ENCODE measurements around the gene BLOC1S4.

BLOC1S4 gene

GRCh38 chr4:6742507-6742906 lies 26.5 kb downstream of the BLOC1S4 start:
- H3K4me1 ChIP-seq (ENCODE audit: control insufficient read depth, insufficient read depth, low read length), result no peaks in the 10 kb centered on the region
- no peaks in the 10 kb centered on the region for H3K9me3 ChIP-seq (ENCODE audit: control insufficient read depth, insufficient read depth, low read length)
- no peak overlapping the region for H3K27ac ChIP-seq (ENCODE audit: low read length)
- DNase-seq (ENCODE audit: low read depth, low spot score), result no peak
- 100% methylated on average over 1 of the region's 2 CpGs for WGBS (ENCODE audit: insufficient coverage, insufficient read length)
- no peaks in the 10 kb centered on the region for H3K36me3 ChIP-seq (ENCODE audit: control insufficient read depth, insufficient read depth, low read length)
- H3K4me3 ChIP-seq (ENCODE audit: low read length), result no peak overlapping the region
- H3K27me3 ChIP-seq (ENCODE audit: control insufficient read depth, insufficient read depth, low read length), result no peaks in the 10 kb centered on the region

DNA sequence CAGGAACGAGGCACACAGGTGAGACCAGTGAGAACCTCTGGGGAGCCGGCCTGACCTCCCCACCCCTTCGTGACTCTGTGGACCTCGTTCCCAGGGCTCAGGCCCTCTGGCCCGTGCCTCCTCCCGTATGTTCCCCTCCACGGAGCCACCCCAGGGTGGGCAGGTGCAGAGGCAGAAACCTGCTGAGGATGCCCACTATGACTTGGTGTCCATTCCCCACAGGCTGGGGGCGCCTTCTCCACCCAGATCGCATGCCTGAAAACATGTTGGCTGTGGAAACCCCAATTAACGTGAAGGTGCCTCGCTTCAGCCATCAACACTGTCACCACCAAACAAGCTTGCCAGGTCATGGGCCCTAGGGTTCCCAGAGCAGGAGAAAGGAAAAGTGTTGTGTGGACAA lies 27.0 kb downstream of the BLOC1S4 start:
- no peak for DNase-seq (ENCODE audit: low read depth, low spot score)
- Histone ChIP-seq H3K4me1 (ENCODE audit: control insufficient read depth, insufficient read depth, low read length) (no peaks in the 10 kb centered on the region), H3K27ac (ENCODE audit: low read length) (no peak overlapping the region), H3K9me3 (ENCODE audit: control insufficient read depth, insufficient read depth, low read length) (no peaks in the 10 kb centered on the region), H3K27me3 (ENCODE audit: control insufficient read depth, insufficient read depth, low read length) (no peaks in the 10 kb centered on the region), H3K36me3 (ENCODE audit: control insufficient read depth, insufficient read depth, low read length) (no peaks in the 10 kb centered on the region), H3K4me3 (ENCODE audit: low read length) (no peak overlapping the region)
- WGBS (ENCODE audit: insufficient coverage, insufficient read length), result no CpG with 5 or more reads among the region's 11 CpGs

DNA sequence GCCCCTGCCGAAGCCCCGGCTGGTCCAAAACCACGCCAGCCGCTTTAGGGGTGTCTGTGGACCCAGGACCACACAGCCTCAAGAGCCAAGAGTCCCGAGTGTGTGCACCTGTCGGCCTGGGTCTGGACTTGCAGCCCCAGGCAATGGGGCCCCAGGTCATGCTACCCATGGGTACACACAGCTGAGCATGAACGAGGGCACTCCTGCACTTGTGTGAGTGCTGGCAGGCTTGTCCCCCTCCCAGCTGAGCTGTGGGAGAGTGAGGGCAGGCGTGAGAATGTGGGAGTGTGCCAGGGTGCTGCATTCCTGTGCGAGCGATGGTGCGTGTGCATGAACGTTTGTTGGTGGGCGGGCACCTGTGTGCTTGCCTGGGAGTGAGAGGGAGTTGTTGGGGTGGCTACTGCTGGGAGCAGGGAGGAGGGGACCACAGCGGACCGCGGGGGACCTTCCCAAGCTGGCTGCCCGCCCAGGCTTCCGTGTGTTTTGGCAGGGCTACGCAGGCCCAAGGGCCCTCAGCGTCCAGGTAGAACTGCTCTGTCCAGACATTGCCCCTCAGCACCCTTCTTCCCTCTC lies 30.8 kb downstream of the BLOC1S4 start:
- WGBS (ENCODE audit: insufficient coverage, insufficient read length), result no CpG with 5 or more reads among the region's 20 CpGs
- Histone ChIP-seq H3K27ac (ENCODE audit: low read length) (no peak overlapping the region), H3K4me1 (ENCODE audit: control insufficient read depth, insufficient read depth, low read length) (no peaks in the 10 kb centered on the region), H3K27me3 (ENCODE audit: control insufficient read depth, insufficient read depth, low read length) (no peaks in the 10 kb centered on the region), H3K9me3 (ENCODE audit: control insufficient read depth, insufficient read depth, low read length) (no peaks in the 10 kb centered on the region), H3K36me3 (ENCODE audit: control insufficient read depth, insufficient read depth, low read length) (no peaks in the 10 kb centered on the region), H3K4me3 (ENCODE audit: low read length) (no peak overlapping the region)
- no peak for DNase-seq (ENCODE audit: low read depth, low spot score)

- no peak overlapping the region for H3K4me3 ChIP-seq (ENCODE audit: low read length)
- no CpG with 5 or more reads among the region's 11 CpGs for WGBS (ENCODE audit: insufficient coverage, insufficient read length)
- DNase-seq (ENCODE audit: low read depth, low spot score), result no peak
- H3K4me1 ChIP-seq (ENCODE audit: control insufficient read depth, insufficient read depth, low read length), result no peaks in the 10 kb centered on the region
- no peak overlapping the region for H3K27ac ChIP-seq (ENCODE audit: low read length)
- H3K9me3 ChIP-seq (ENCODE audit: control insufficient read depth, insufficient read depth, low read length), result no peaks in the 10 kb centered on the region
- H3K36me3 ChIP-seq (ENCODE audit: control insufficient read depth, insufficient read depth, low read length), result no peaks in the 10 kb centered on the region
- H3K27me3 ChIP-seq (ENCODE audit: control insufficient read depth, insufficient read depth, low read length), result no peaks in the 10 kb centered on the region
These were observed 31.5 kb downstream of the BLOC1S4 start for GRCh38 chr4:6747294-6748051.

DNA sequence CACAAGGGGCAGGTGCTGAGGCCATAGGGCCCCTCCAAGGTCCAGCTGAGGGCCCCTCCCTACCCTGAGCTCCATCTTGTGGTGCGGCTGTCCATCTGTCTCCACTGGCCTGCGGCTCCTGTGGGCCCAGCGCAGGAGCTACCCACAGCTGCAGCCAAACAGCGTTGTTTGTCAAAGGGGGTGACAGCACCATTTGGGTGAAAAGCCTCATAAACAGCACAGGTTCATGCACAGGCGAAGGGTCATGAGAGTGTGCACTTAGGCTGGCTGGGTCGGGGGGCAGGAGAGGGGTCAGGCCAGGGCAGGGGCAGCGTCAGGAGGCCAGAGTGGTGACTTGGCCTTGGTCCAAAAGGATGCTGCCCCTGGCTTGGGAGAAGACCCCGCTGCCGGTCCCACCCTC lies 32.3 kb downstream of the BLOC1S4 start:
- H3K36me3 ChIP-seq (ENCODE audit: control insufficient read depth, insufficient read depth, low read length), result no peaks in the 10 kb centered on the region
- H3K4me3 ChIP-seq (ENCODE audit: low read length), result no peak overlapping the region
- no CpG with 5 or more reads among the region's 9 CpGs for WGBS (ENCODE audit: insufficient coverage, insufficient read length)
- H3K27ac ChIP-seq (ENCODE audit: low read length), result no peak overlapping the region
- H3K4me1 ChIP-seq (ENCODE audit: control insufficient read depth, insufficient read depth, low read length), result no peaks in the 10 kb centered on the region
- no peak for DNase-seq (ENCODE audit: low read depth, low spot score)
- no peaks in the 10 kb centered on the region for H3K9me3 ChIP-seq (ENCODE audit: control insufficient read depth, insufficient read depth, low read length)
- no peaks in the 10 kb centered on the region for H3K27me3 ChIP-seq (ENCODE audit: control insufficient read depth, insufficient read depth, low read length)

DNA sequence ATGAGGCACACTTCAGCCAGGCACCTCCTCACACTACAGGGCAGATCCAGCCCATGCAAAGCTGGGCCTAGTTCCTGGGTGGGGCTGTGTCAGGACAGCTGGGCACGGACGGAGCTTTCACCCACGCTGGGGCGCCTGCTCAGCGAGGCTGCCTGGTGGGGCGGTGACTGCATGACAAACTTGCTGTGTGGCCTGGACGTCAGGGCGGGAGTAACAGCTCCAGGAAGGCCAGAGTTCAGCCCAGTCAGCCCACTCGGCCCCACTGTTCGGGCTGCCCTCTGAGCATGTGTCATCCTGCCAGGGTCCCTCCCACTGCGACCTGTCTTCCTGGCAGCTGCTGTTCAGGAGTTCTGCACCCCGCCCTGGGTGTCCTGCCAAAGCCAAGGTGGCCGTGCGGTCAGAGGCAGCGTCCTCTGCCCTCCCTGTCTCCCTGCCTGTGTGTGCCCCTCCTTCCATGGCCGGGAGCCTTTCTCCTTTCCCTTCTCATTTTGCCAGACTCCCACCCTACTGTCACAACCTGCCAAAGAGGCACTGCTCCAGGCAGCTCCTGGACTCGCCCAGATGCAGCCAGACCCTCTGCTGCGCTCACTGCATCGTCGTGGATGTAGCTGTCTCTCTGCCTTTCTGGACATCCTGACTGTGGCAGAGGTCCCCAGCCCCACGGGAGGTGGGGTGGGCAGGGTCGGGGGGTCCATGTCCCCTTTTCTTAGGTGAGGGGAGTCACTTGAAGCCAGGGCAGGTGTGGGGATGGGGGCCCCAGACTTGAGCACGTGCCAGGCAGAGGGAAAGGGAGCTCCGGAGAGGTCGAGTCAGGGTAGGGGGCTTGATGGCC lies 33.6 kb downstream of the BLOC1S4 start:
- no CpG with 5 or more reads among the region's 25 CpGs for WGBS (ENCODE audit: insufficient coverage, insufficient read length)
- Histone ChIP-seq H3K27ac (ENCODE audit: low read length) (no peak overlapping the region), H3K4me3 (ENCODE audit: low read length) (no peak overlapping the region), H3K4me1 (ENCODE audit: control insufficient read depth, insufficient read depth, low read length) (no peaks in the 10 kb centered on the region), H3K27me3 (ENCODE audit: control insufficient read depth, insufficient read depth, low read length) (no peaks in the 10 kb centered on the region), H3K9me3 (ENCODE audit: control insufficient read depth, insufficient read depth, low read length) (no peaks in the 10 kb centered on the region), H3K36me3 (ENCODE audit: control insufficient read depth, insufficient read depth, low read length) (no peaks in the 10 kb centered on the region)
- no peak for DNase-seq (ENCODE audit: low read depth, low spot score)

DNA sequence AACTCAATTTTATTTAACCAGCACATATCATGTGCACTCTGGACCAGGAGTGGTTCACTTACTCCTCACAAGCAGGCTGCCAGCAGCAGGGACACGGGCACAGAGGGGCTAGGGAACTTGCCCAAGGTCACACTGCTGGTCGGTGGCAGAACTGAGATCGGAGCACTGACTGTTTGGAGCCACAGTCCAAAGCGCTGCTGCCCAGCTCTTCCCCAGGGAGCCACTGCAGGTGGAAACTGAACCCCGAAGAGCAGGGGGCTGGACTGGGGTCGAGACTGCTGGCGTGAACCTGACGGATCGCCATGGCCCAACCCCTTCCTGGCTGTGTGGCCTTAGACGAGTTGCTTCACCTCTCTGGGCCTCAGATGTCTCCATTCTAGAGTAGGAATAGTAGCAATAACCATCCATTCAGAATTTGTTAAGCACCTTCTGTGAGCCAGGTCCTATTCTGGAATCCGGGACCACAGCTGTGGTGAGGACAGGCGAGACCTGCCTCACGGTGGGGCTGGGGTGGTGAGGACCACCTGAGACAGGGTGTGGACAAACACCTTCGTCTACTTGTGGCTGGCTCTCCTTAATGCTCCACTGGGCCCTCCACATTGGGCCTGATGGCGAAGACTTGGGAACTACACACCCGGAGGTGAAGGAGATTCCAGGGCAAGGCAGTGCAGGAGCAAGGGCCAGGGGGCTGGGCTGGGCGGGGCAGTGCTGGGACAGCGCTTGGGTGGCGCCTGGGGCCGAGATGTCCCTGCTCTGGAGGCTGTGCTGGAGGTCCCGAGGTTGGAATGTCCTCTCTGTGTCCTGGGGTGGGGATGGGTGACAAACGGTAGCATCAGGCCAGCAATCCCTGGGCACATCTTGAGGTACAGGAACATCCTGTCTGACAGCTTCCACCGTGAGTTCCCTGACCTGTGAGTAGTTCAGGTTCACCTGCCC lies 34.6 kb downstream of the BLOC1S4 start:
- H3K27me3 ChIP-seq (ENCODE audit: control insufficient read depth, insufficient read depth, low read length), result no peaks in the 10 kb centered on the region
- no peaks in the 10 kb centered on the region for H3K9me3 ChIP-seq (ENCODE audit: control insufficient read depth, insufficient read depth, low read length)
- H3K4me1 ChIP-seq (ENCODE audit: control insufficient read depth, insufficient read depth, low read length), result no peaks in the 10 kb centered on the region
- H3K4me3 ChIP-seq (ENCODE audit: low read length), result no peak overlapping the region
- H3K27ac ChIP-seq (ENCODE audit: low read length), result no peak overlapping the region
- WGBS (ENCODE audit: insufficient coverage, insufficient read length), result no CpG with 5 or more reads among the region's 23 CpGs
- H3K36me3 ChIP-seq (ENCODE audit: control insufficient read depth, insufficient read depth, low read length), result no peaks in the 10 kb centered on the region
- DNase-seq (ENCODE audit: low read depth, low spot score), result no peak

DNA sequence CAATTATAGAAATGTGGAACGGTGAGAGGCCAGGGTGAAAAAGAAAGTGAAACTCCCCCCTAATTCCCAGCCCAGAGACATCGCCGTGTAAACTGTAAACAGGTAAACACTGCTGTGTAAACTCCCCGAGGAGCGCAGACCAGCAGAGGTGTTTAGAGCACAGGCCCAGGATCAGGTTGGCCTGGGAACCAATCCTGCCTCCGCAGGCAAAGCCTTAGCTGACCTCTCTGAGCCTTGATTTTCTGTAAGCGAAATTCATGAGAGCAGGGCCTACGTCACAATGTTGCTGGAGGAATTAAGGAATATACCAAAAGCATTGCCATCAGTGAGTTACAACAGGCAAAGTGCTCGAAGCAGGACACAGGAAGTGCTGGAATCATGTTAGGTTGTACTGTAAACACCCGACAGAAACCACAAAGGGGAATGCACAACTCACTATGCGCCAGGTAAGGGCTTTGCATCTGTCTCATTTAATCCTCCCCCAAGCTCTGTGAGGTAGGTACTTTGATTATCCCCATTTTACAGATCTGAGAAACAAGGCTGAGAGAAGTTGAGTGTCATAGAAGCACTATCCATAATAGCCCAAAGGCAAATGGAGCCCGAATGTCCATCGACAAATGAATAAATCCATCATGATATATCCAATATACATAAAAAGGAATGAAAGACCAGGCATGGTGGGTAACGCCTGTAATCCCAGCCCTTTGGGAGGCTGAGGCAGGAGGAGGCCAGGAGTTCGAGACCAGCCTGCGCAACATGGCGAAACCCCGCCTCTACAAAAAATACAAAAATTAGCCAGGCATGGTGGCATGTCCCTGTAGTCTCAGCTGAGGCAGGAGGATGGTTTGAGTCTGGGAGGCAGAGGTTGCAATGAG lies 35.9 kb downstream of the BLOC1S4 start:
- Histone ChIP-seq H3K27me3 (ENCODE audit: control insufficient read depth, insufficient read depth, low read length) (no peaks in the 10 kb centered on the region), H3K27ac (ENCODE audit: low read length) (no peak overlapping the region), H3K4me3 (ENCODE audit: low read length) (no peak overlapping the region), H3K9me3 (ENCODE audit: control insufficient read depth, insufficient read depth, low read length) (no peaks in the 10 kb centered on the region), H3K4me1 (ENCODE audit: control insufficient read depth, insufficient read depth, low read length) (no peaks in the 10 kb centered on the region), H3K36me3 (ENCODE audit: control insufficient read depth, insufficient read depth, low read length) (no peaks in the 10 kb centered on the region)
- no peak for DNase-seq (ENCODE audit: low read depth, low spot score)
- WGBS (ENCODE audit: insufficient coverage, insufficient read length), result no CpG with 5 or more reads among the region's 18 CpGs

GRCh38 chr4:6752486-6752829 lies 36.5 kb downstream of the BLOC1S4 start:
- Histone ChIP-seq H3K9me3 (ENCODE audit: control insufficient read depth, insufficient read depth, low read length) (no peaks in the 10 kb centered on the region), H3K4me1 (ENCODE audit: control insufficient read depth, insufficient read depth, low read length) (no peaks in the 10 kb centered on the region), H3K27ac (ENCODE audit: low read length) (no peak overlapping the region), H3K27me3 (ENCODE audit: control insufficient read depth, insufficient read depth, low read length) (no peaks in the 10 kb centered on the region), H3K36me3 (ENCODE audit: control insufficient read depth, insufficient read depth, low read length) (no peaks in the 10 kb centered on the region), H3K4me3 (ENCODE audit: low read length) (no peak overlapping the region)
- WGBS (ENCODE audit: insufficient coverage, insufficient read length), result no CpG with 5 or more reads among the region's 6 CpGs
- DNase-seq (ENCODE audit: low read depth, low spot score), result no peak
